IMR-90 (cell line): ENCODE results near the gene SYNGR2. TPM values are rescaled to one million over a fixed set of nuclear protein-coding genes. Genes with fewer than 3 reads are reported as not detected.
"Not testable (repeated sequence)": the region's sequence is repeated elsewhere in the genome, so short reads cannot be mapped to it uniquely, and the experiment has no call there.

Experiments
- ATAC-seq: fragments of 200-7000 bp; cut with Tn5 transposase; 2 replicates; pipeline ENCODE4 v1.9.1; 2020; ENCODE audit warnings: low read depth, mild to moderate bottlenecking, moderate library complexity
- BruUV-seq: library from RNA; stranded (reverse); fragments of 400-500 nt; replicated peaks from 2 replicates; lab custom pipeline; 2021; lab: Mats Ljungman, UMichigan
- CTCF ChIA-PET: fragments of 300-600 bp; formaldehyde crosslinking; extraction: SDS; loops from one replicate; lab custom pipeline; 2021; ENCODE audit warnings: antibody characterized with exemption; lab: Yijun Ruan, JAX
- POLR2A ChIA-PET: fragments of 300-600 bp; sonication (Branson Sonifier 250); formaldehyde crosslinking; loops from one replicate; lab custom pipeline; 2022; ENCODE audit warnings: antibody characterized with exemption; ENCODE audit not compliant: unreplicated experiment; lab: Charles Lee
- DNase-seq: peaks from one replicate; pipeline ENCODE4 v3.0.0; 2013
- H2AFZ ChIP-seq: replicated peaks from 2 replicates; pipeline ENCODE3; 2013; ENCODE audit warnings: low read length, mild to moderate bottlenecking; ENCODE audit not compliant: poor library complexity
- H2AK5ac ChIP-seq: 2 replicates; pipeline ENCODE4 v1.6.1; 2013; ENCODE audit warnings: low read depth, low read length, inconsistent platforms
- H2AK9ac ChIP-seq: replicated peaks from 2 replicates; pipeline ENCODE3; 2013; ENCODE audit warnings: mild to moderate bottlenecking, low read depth, low read length, moderate library complexity; ENCODE audit not compliant: poor library complexity
- H2BK120ac ChIP-seq: 2 replicates; pipeline ENCODE4 v1.6.1; 2013; ENCODE audit warnings: low read depth, low read length, inconsistent platforms
- H2BK15ac ChIP-seq: 3 replicates; pipeline ENCODE4 v1.6.1; 2013; ENCODE audit warnings: low read depth, low read length, inconsistent platforms
- H2BK20ac ChIP-seq: 2 replicates; pipeline ENCODE4 v1.6.1; 2013; ENCODE audit warnings: low read depth, mild to moderate bottlenecking, inconsistent platforms, low read length, moderate library complexity
- H2BK5ac ChIP-seq: 2 replicates; pipeline ENCODE4 v1.6.1; 2013; ENCODE audit warnings: mild to moderate bottlenecking, low read depth, low read length, inconsistent platforms; ENCODE audit not compliant: poor library complexity, severe bottlenecking
- H3K14ac ChIP-seq: replicated peaks from 2 replicates; pipeline ENCODE4 v1.6.1; 2013; ENCODE audit warnings: low read depth, low read length, inconsistent platforms
- H3K18ac ChIP-seq: 2 replicates; pipeline ENCODE4 v1.6.1; 2013; ENCODE audit warnings: low read depth, low read length, control low read depth
- H3K23ac ChIP-seq: 2 replicates; pipeline ENCODE4 v1.6.1; 2013; ENCODE audit warnings: low read depth, low read length, inconsistent platforms
- H3K27ac ChIP-seq: 2 replicates; pipeline ENCODE4 v1.5.1; 2013; ENCODE audit warnings: mild to moderate bottlenecking, control low read depth, low read length; ENCODE audit not compliant: insufficient read depth
- H3K27me3 ChIP-seq: 2 replicates; pipeline ENCODE4 v1.6.1; 2013; ENCODE audit warnings: low read length; ENCODE audit not compliant: control insufficient read depth, insufficient read depth
- H3K36me3 ChIP-seq: 2 replicates; pipeline ENCODE4 v1.6.1; 2013; ENCODE audit warnings: low read length, mixed read lengths; ENCODE audit not compliant: control insufficient read depth, insufficient read depth
- H3K4ac ChIP-seq: 2 replicates; pipeline ENCODE4 v1.6.1; 2013; ENCODE audit warnings: low read depth, low read length, inconsistent platforms
- H3K4me1 ChIP-seq: 2 replicates; pipeline ENCODE4 v1.6.1; 2013; ENCODE audit warnings: low read length, mixed read lengths; ENCODE audit not compliant: control insufficient read depth, insufficient read depth
- H3K4me2 ChIP-seq: 2 replicates; pipeline ENCODE4 v1.6.1; 2013; ENCODE audit warnings: low read depth, mild to moderate bottlenecking, control low read depth, low read length, moderate library complexity
- H3K4me3 ChIP-seq: 2 replicates; pipeline ENCODE4 v1.5.1; 2013; ENCODE audit warnings: low read depth, mild to moderate bottlenecking, control low read depth, low read length, moderate library complexity; ENCODE audit not compliant: insufficient read depth
- H3K56ac ChIP-seq: 2 replicates; pipeline ENCODE4 v1.6.1; 2013; ENCODE audit warnings: low read length, inconsistent platforms; ENCODE audit not compliant: insufficient read depth; ENCODE audit errors: extremely low read depth
- H3K79me1 ChIP-seq, 2 experiments: 2 replicates each; pipeline ENCODE4 v1.6.1; 2013; ENCODE audit warnings: low read length in 2 of 2, inconsistent platforms in 1 of 2, low read depth in 1 of 2
- H3K9ac ChIP-seq: 2 replicates; pipeline ENCODE4 v1.6.1; 2013; ENCODE audit warnings: low read depth, low read length, control low read depth
- H3K9me1 ChIP-seq: 2 replicates; pipeline ENCODE4 v1.6.1; 2013; ENCODE audit warnings: low read length, inconsistent platforms; ENCODE audit not compliant: insufficient read depth
- H3K9me3 ChIP-seq: 2 replicates; pipeline ENCODE4 v1.6.1; 2013; ENCODE audit warnings: low read length; ENCODE audit not compliant: control insufficient read depth, insufficient read depth
- H4K20me1 ChIP-seq: 2 replicates; pipeline ENCODE4 v1.6.1; 2013; ENCODE audit warnings: low read length, inconsistent platforms; ENCODE audit not compliant: insufficient read depth
- H4K5ac ChIP-seq: 2 replicates; pipeline ENCODE4 v1.6.1; 2013; ENCODE audit warnings: mild to moderate bottlenecking, low read depth, low read length, control low read depth
- H4K8ac ChIP-seq, 2 experiments: 2 replicates each; pipeline ENCODE4 v1.6.1; 2013; ENCODE audit warnings: low read depth in 2 of 2, low read length in 2 of 2, control low read depth in 1 of 2, inconsistent platforms in 1 of 2
- H4K91ac ChIP-seq: 2 replicates; pipeline ENCODE4 v1.6.1; 2013; ENCODE audit warnings: low read depth, low read length, inconsistent platforms; ENCODE audit not compliant: insufficient read depth
- MAZ ChIP-seq: IDR thresholded peaks from 2 replicates; pipeline ENCODE4 v1.6.1; 2012; ENCODE audit warnings: low read depth, mild to moderate bottlenecking, low read length, improper control_type of control experiment, moderate library complexity, borderline replicate concordance
- WGBS, 2 experiments: methylation state at CpG; one replicate each; pipeline versions ENCODE4 v1.1.5 to v1.1.7; 2013; ENCODE audit warnings: missing lambda C conversion rate in 2 of 2; ENCODE audit not compliant: insufficient read length in 1 of 2; ENCODE audit errors: extremely low coverage in 2 of 2; 5-methylcytosine and 5-hydroxymethylcytosine counted together
- dilution Hi-C: fragments of 300-500 bp; cut with HindIII; formaldehyde crosslinking; loops from one replicate; pipeline ENCODE4 v1.14.3; 2018; ENCODE audit warnings: low sequenced_read_pairs; ENCODE audit not compliant: unreplicated experiment
- in situ Hi-C: fragments of 300-500 bp; cut with MboI; formaldehyde crosslinking; loops from 3 replicates; pipeline ENCODE4 v1.14.3; 2019; ENCODE audit warnings: low sequenced_read_pairs, inconsistent platforms, mixed read lengths
- intact Hi-C: fragments of 100-400 bp; cut with micrococcal nuclease; formaldehyde crosslinking; loops from 2 replicates; pipeline ENCODE4 v1.10.0; 2022
- polyA plus RNA-seq, 3 experiments: library from polyadenylated mRNA; depleted of rRNA; stranded (reverse); fragments of >200 nt; gene quantifications; 2 replicates each; pipeline ENCODE4 v1.2.3, GENCODE V29; 2012; ENCODE audit warnings: low replicate concordance in 1 of 3
- total RNA-seq: library from RNA; depleted of rRNA; stranded (reverse); fragments of >200 nt; gene quantifications from 2 replicates; pipeline ENCODE4 v1.2.3, GENCODE V29; 2012

The SYNGR2 gene
- total and polyA plus RNA-seq, 2 of the 4 experiments (the other 2 are of a cell fraction) = 11.1 to 63.1 TPM

- TF ChIP-seq MAZ = no peak
These were observed 29.9 kb upstream of the SYNGR2 start (continued) for GRCh38 chr17:78138204-78139060.

GRCh38 chr17:78139861-78140168 lies 28.6 kb upstream of the SYNGR2 start:
- DNase-seq, H2BK5ac ChIP-seq, H3K4ac ChIP-seq, H4K8ac ChIP-seq, dilution Hi-C loops, H2AK9ac ChIP-seq, H3K36me3 ChIP-seq, H3K27me3 ChIP-seq, H3K4me1 ChIP-seq, H2AFZ ChIP-seq, H4K20me1 ChIP-seq, H3K23ac ChIP-seq, H4K91ac ChIP-seq, H4K5ac ChIP-seq, H2BK15ac ChIP-seq, H3K56ac ChIP-seq, H2BK20ac ChIP-seq, H3K27ac ChIP-seq, H2AK5ac ChIP-seq, in situ Hi-C loops, ATAC-seq, H3K14ac ChIP-seq, H3K4me2 ChIP-seq, H3K9ac ChIP-seq, H3K9me1 ChIP-seq, H2BK120ac ChIP-seq, H3K4me3 ChIP-seq, H3K79me1 ChIP-seq, intact Hi-C loops, CTCF ChIA-PET, H3K9me3 ChIP-seq, H3K18ac ChIP-seq, BruUV-seq: not testable (repeated sequence)
- WGBS, 2 experiments = 89% methylated on average over 12 of the region's 12 CpGs; no CpG with 5 or more reads in 1 of the 2 experiments
- POLR2A ChIA-PET = interaction anchor here (0.7 kb wide), 1 partner anchor 1267 kb away, joined by 15 read pairs; no protein-coding TSS in a partner anchor
